Muscle layer of colon (tissue), 2 donors: Measurements from ENCODE around the gene LRRC8D.
"Not testable (repeated sequence)": the region's sequence is repeated elsewhere in the genome, so short reads cannot be mapped to it uniquely, and the experiment has no call there.

Experiments used
- H3K27ac ChIP-seq: one replicate; pipeline ENCODE4 v1.7.0; 2013; ENCODE audit warnings: low read depth, mild to moderate bottlenecking, low read length, moderate library complexity
- H3K27me3 ChIP-seq, 2 donors: one replicate each; pipeline ENCODE4 v1.7.0; 2013; ENCODE audit warnings: low read length in 2 of 2, mild to moderate bottlenecking in 2 of 2; ENCODE audit not compliant: insufficient read depth in 2 of 2, control insufficient read depth in 1 of 2
- H3K36me3 ChIP-seq: one replicate; pipeline ENCODE4 v1.7.0; 2013; ENCODE audit warnings: mild to moderate bottlenecking, low read length; ENCODE audit not compliant: insufficient read depth
- H3K4me1 ChIP-seq: one replicate; pipeline ENCODE4 v1.7.0; 2013; ENCODE audit warnings: mild to moderate bottlenecking, low read length; ENCODE audit not compliant: insufficient read depth
- H3K4me3 ChIP-seq, 2 donors: one replicate each; pipeline ENCODE4 v1.7.0; 2013; ENCODE audit warnings: low read length in 2 of 2, low read depth in 1 of 2, mild to moderate bottlenecking in 1 of 2, moderate library complexity in 1 of 2
- H3K9ac ChIP-seq: one replicate; pipeline ENCODE4 v1.7.0; 2013; ENCODE audit warnings: low read length
- H3K9me3 ChIP-seq: one replicate; pipeline ENCODE4 v1.7.0; 2013; ENCODE audit warnings: mild to moderate bottlenecking, low read length
- donor health status: abdominal sarcoma.
- donor health status: Adenocarcinoma of cecum.

The LRRC8D gene

GRCh38 chr1:89966656-89967055 is 145.8 kb downstream of the LRRC8D start:
- H3K4me3 ChIP-seq: no peak overlapping the region

GRCh38 chr1:89971600-89971999 is 150.8 kb downstream of the LRRC8D start:
- peaks cover 8% of the 10 kb centered on the region for H3K4me1 ChIP-seq
- no peaks in the 10 kb centered on the region for H3K27me3 ChIP-seq
- no peak overlapping the region for H3K4me3 ChIP-seq
- no peaks in the 10 kb centered on the region for H3K36me3 ChIP-seq
- H3K27ac ChIP-seq: no peak overlapping the region
- no peak overlapping the region for H3K9ac ChIP-seq
- no peaks in the 10 kb centered on the region for H3K9me3 ChIP-seq

More at GRCh38 chr1:89966656-89967055, 145.8 kb downstream of the LRRC8D start:
- no peak overlapping the region for H3K27ac ChIP-seq
- no peaks in the 10 kb centered on the region for H3K9me3 ChIP-seq
- peaks cover 14% of the 10 kb centered on the region for H3K4me1 ChIP-seq
- no peaks in the 10 kb centered on the region for H3K27me3 ChIP-seq
- H3K9ac ChIP-seq: no peak overlapping the region
- no peaks in the 10 kb centered on the region for H3K36me3 ChIP-seq

DNA sequence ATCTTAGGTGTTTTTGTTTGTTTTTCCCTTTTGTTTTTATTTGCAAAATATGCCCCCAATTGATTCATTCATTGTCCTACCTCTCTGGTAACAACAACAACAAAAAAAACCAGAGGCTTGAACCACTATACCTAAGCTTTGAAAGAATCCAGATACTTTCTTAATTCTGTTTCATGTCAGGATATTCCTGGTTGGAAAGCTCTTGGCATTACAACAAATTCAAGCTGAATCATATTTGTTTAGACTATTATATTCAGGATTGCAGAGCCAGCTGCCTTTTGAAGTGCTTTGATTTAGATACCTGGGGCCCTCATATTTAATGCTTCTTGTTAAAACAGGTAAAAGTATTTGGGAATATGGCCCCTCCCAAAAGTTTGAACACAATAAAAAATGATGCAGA is 151.2 kb downstream of the LRRC8D start:
- H3K4me3 ChIP-seq: no peak overlapping the region
- no peak overlapping the region for H3K27ac ChIP-seq
- no peak overlapping the region for H3K9ac ChIP-seq
- H3K36me3 ChIP-seq: no peaks in the 10 kb centered on the region
- H3K4me1 ChIP-seq: peaks cover 8% of the 10 kb centered on the region
- H3K9me3 ChIP-seq: no peaks in the 10 kb centered on the region
- H3K27me3 ChIP-seq: no peaks in the 10 kb centered on the region

GRCh38 chr1:89973471-89974127 is 152.8 kb downstream of the LRRC8D start:
- no peaks in the 10 kb centered on the region for H3K9me3 ChIP-seq
- no peaks in the 10 kb centered on the region for H3K27me3 ChIP-seq
- H3K4me1 ChIP-seq: peaks cover 8% of the 10 kb centered on the region
- no peaks in the 10 kb centered on the region for H3K36me3 ChIP-seq
- H3K9ac ChIP-seq: no peak overlapping the region
- H3K27ac ChIP-seq: no peak overlapping the region
- no peak overlapping the region for H3K4me3 ChIP-seq

GRCh38 chr1:89974256-89974655 is 153.4 kb downstream of the LRRC8D start:
- Histone ChIP-seq H3K27ac (no peak overlapping the region), H3K27me3 (no peaks in the 10 kb centered on the region), H3K4me3 (no peak overlapping the region), H3K4me1 (peaks cover 8% of the 10 kb centered on the region), H3K9ac (no peak overlapping the region), H3K9me3 (no peaks in the 10 kb centered on the region), H3K36me3 (no peaks in the 10 kb centered on the region)

DNA sequence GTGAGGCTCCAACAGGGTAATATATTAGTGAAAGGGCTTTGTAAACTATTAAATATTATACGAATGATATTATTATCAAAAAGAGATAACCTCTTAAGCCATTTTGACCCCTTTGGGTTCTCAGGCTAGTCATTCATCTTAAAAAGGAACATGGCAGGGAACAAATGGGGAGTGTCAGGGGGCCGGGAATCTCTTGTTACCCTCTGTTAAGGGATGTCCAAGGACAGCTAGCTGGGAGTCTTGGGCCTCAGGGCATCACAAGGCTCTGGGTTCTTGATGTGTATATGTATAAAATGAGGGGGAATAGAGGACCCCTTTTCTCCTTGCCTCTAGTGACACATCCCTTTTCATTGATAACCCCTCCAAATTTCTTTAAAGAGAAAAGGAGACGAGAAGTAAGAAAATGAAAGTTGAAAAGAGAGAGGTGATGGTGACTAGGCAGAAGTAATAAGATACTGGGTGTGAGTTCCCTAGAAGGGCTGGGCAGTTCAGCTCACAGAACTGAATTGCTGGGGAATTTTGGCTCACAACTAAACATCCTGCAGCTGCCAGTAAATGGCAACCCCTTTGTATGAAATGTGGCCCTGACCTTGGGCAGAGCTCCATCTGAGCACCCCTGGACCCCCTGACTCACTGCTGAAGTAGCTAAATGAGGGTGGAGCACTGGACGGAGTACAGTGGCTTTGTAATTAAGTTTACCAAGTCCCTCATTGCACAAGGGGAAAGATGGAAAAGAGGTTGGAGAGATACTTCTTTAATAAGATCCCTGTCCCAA is 154.1 kb downstream of the LRRC8D start:
- H3K4me3 ChIP-seq: no peak overlapping the region
- H3K27ac ChIP-seq: no peak overlapping the region
- H3K36me3 ChIP-seq: no peaks in the 10 kb centered on the region
- H3K9me3 ChIP-seq: no peaks in the 10 kb centered on the region
- H3K9ac ChIP-seq: no peak overlapping the region
- no peaks in the 10 kb centered on the region for H3K27me3 ChIP-seq
- H3K4me1 ChIP-seq: peaks cover 8% of the 10 kb centered on the region

DNA sequence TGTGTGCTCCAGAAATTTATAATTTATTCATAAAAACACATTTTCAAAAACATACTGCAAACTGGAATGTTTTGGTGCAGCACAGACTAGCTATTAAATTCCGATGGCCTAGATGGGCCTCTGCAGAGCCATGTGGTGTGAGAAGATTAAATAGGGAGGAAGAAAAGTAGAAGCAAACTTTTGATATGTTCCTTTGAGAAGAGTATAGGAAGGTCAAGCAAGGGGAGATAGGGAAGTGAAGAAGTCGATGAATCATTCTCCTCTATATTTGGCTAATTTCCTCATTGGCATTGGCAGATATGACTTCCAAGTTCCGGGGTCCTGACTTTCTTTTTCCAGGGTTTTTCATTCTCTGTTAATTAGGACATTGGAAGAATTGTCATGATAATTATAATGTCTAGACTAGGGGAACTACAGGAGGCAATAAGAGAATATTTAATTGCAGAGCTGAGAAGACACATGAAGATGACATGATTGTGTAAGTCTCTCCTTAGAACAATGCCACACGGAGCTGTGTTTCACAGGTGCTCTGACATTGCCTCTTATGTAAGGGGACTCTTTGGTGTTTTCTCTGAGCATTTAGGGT is 154.8 kb downstream of the LRRC8D start:
- Histone ChIP-seq H3K27ac (no peak overlapping the region), H3K36me3 (no peaks in the 10 kb centered on the region)

GRCh38 chr1:89978755-89979154 is 157.9 kb downstream of the LRRC8D start:
- H3K36me3 ChIP-seq: no peaks in the 10 kb centered on the region
- H3K4me3 ChIP-seq: no peak overlapping the region
- H3K4me1 ChIP-seq: no peaks in the 10 kb centered on the region
- H3K9ac ChIP-seq: no peak overlapping the region
- H3K27ac ChIP-seq: no peak overlapping the region
- H3K27me3 ChIP-seq: no peaks in the 10 kb centered on the region
- H3K9me3 ChIP-seq: no peaks in the 10 kb centered on the region

More for the DNA sequence above, 154.8 kb downstream of the LRRC8D start:
- H3K4me1 ChIP-seq: peaks cover 8% of the 10 kb centered on the region
- no peak overlapping the region for H3K9ac ChIP-seq
- no peak overlapping the region for H3K4me3 ChIP-seq
- H3K27me3 ChIP-seq: no peaks in the 10 kb centered on the region
- H3K9me3 ChIP-seq: no peaks in the 10 kb centered on the region

DNA sequence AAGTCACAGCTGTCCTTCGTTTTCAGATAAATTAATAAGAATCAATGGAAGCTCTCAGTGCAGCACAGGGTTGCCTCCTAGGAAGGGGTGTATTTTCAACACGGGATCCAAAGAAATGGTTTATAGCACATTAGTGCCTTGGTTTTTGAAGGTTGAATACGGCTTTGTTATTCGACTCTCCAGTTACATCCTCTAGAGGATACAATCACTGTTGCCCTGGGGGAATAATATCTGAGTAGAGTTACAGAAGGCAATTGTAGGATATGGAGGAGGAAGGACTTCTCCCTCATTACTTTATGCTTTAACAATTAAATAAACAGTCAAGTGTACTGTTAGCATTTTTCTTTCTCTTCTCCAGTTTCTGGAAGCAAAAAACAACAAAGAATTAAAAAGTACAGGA is 159.8 kb downstream of the LRRC8D start:
- Histone ChIP-seq H3K4me1 (no peaks in the 10 kb centered on the region), H3K4me3 (no peak overlapping the region), H3K9ac (no peak overlapping the region), H3K27ac (no peak overlapping the region), H3K27me3 (no peaks in the 10 kb centered on the region), H3K9me3 (no peaks in the 10 kb centered on the region), H3K36me3 (no peaks in the 10 kb centered on the region)

- not testable (repeated sequence) for H3K9me3 ChIP-seq, H3K9ac ChIP-seq, H3K36me3 ChIP-seq, H3K27me3 ChIP-seq, H3K27ac ChIP-seq, H3K4me1 ChIP-seq, H3K4me3 ChIP-seq
Observed at GRCh38 chr1:89982846-89983245, 162.0 kb downstream of the LRRC8D start.

- not testable (repeated sequence) for H3K27ac ChIP-seq, H3K27me3 ChIP-seq, H3K9me3 ChIP-seq, H3K4me3 ChIP-seq, H3K36me3 ChIP-seq, H3K4me1 ChIP-seq, H3K9ac ChIP-seq
Observed at GRCh38 chr1:89984564-89985116, 163.8 kb downstream of the LRRC8D start.
